Measurements from ENCODE around the gene HYAL4. TPM values are rescaled to one million over a fixed set of nuclear protein-coding genes. Genes with fewer than 3 reads are reported as not detected.
"Not testable (repeated sequence)": the region's sequence is repeated elsewhere in the genome, so short reads cannot be mapped to it uniquely, and the experiment has no call there.

The HYAL4 gene
- total and polyA plus RNA-seq, 4 experiments from 2014 or later, result not detected

DNA sequence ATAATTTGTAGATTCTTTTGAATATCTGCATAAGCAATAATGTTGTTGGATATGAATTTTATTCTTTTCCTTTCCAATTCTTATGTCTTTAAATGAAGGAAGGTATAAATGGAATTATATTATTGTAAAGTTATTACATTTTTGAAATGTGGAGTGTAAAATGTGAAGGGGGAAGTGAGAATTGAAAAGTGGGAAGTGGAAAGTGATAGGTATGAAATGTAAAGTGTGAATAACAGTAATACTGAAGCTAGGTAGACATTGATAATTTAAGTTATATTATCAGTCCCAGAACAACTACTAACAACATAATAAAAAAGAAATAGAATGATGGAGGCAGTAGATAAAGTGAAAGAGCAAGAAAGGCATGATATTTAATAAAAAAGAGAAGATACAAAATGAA lies 39.7 kb upstream of the HYAL4 start:
- no peak for DNase-seq
- Histone ChIP-seq H3K4me1 (ENCODE audit: insufficient read depth, low read length) (no peaks in the 10 kb centered on the region), H3K36me3 (ENCODE audit: insufficient read depth, low read length) (no peaks in the 10 kb centered on the region), H3K4me3 (ENCODE audit: low read length in 2 of 2) (no peak overlapping the region), H3K9me3 (ENCODE audit: control insufficient read depth in 1 of 2, low read length in 2 of 2) (no peaks in the 10 kb centered on the region), H3K27ac (ENCODE audit: low read depth, low read length) (no peak overlapping the region), H3K27me3 (ENCODE audit: insufficient read depth, low read length) (no peaks in the 10 kb centered on the region)
- Mint-ChIP-seq H3K27ac (no peak overlapping the region), H3K36me3 (no peaks in the 10 kb centered on the region), H3K4me1 (no peaks in the 10 kb centered on the region), H3K9me3 (peaks cover 0 to 4% (median 2%) of the 10 kb centered on the region in 8 donors), H3K4me3 (no peak overlapping the region), H3K27me3 (no peaks in the 10 kb centered on the region)
- CTCF ChIA-PET (ENCODE audit: partially characterized antibody), result no interaction called here
- intact Hi-C loops (cut with micrococcal nuclease), result no loop called here
- POLR2A ChIA-PET (ENCODE audit: partially characterized antibody), result no interaction called here

DNA sequence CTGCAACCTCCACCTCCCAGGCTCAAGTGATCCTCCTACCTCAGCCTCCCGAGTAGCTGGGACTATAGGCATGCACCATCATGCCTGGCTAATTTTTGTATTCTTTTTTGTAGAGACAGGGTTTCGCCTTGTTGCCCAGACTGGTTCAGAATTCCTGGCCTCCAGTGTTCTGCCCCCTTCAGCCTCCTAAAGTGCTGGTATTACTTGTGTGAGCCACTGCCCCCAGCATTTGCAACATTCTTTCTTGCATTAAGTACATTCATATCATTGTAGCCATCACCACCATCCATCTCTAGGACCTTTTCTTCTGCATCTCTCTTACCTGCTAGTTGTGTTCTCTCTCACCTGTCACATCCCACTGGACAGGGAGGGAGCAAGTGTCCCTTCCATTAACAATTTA lies 35.5 kb upstream of the HYAL4 start:
- no peaks in the 10 kb centered on the region for H3K27me3 ChIP-seq (ENCODE audit: insufficient read depth, low read length)
- no peaks in the 10 kb centered on the region for H3K9me3 ChIP-seq (ENCODE audit: control insufficient read depth in 1 of 2, low read length in 2 of 2)
- no peak overlapping the region for H3K4me3 Mint-ChIP-seq
- H3K27ac Mint-ChIP-seq, result no peak overlapping the region
- ChIA-PET CTCF (ENCODE audit: partially characterized antibody) (no interaction called here), POLR2A (ENCODE audit: partially characterized antibody) (no interaction called here)
- no peak overlapping the region for H3K27ac ChIP-seq (ENCODE audit: low read depth, low read length)
- H3K4me1 Mint-ChIP-seq, result no peaks in the 10 kb centered on the region
- H3K36me3 Mint-ChIP-seq, result no peaks in the 10 kb centered on the region
- peaks cover 0 to 9% (median 3%) of the 10 kb centered on the region in 8 donors for H3K9me3 Mint-ChIP-seq
- H3K36me3 ChIP-seq (ENCODE audit: insufficient read depth, low read length), result no peaks in the 10 kb centered on the region
- no peak overlapping the region for H3K4me3 ChIP-seq (ENCODE audit: low read length in 2 of 2)
- H3K27me3 Mint-ChIP-seq, result peaks cover 0 to 2% of the 10 kb centered on the region in 2 donors
- H3K4me1 ChIP-seq (ENCODE audit: insufficient read depth, low read length), result no peaks in the 10 kb centered on the region
- DNase-seq, result no peak
- intact Hi-C loops (cut with micrococcal nuclease), result no loop called here

DNA sequence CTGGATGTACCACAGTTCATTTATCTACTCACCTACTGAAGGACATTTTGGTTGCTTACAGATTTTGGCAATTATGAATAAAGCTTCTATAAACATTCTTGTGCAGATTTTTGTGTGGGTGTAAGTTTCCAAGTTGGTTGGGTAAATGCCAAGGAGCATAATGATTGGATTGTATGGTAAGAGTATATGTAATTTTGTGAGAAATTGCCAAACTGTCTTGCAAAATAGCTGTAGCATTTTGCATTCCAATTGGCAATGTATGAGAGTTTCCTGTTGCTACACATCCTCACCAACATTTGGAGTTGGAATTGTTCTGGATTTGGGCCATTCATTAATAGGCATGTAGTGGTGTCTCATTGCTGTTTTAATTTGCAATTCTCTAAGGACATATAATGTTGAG lies 33.9 kb upstream of the HYAL4 start:
- Mint-ChIP-seq H3K4me3 (no peak overlapping the region), H3K27ac (no peak overlapping the region), H3K27me3 (peaks cover 0 to 2% of the 10 kb centered on the region in 2 donors), H3K4me1 (no peaks in the 10 kb centered on the region), H3K9me3 (peaks cover 0 to 9% (median 3%) of the 10 kb centered on the region in 8 donors), H3K36me3 (no peaks in the 10 kb centered on the region)
- CTCF ChIA-PET (ENCODE audit: partially characterized antibody), result no interaction called here
- H3K36me3 ChIP-seq (ENCODE audit: insufficient read depth, low read length), result no peaks in the 10 kb centered on the region
- intact Hi-C loops (cut with micrococcal nuclease), result no loop called here
- H3K27me3 ChIP-seq (ENCODE audit: insufficient read depth, low read length), result no peaks in the 10 kb centered on the region
- H3K9me3 ChIP-seq (ENCODE audit: control insufficient read depth in 1 of 2, low read length in 2 of 2), result no peaks in the 10 kb centered on the region
- DNase-seq, result no peak
- no peak overlapping the region for H3K4me3 ChIP-seq (ENCODE audit: low read length in 2 of 2)
- no peak overlapping the region for H3K27ac ChIP-seq (ENCODE audit: low read depth, low read length)
- POLR2A ChIA-PET (ENCODE audit: partially characterized antibody), result no interaction called here
- no peaks in the 10 kb centered on the region for H3K4me1 ChIP-seq (ENCODE audit: insufficient read depth, low read length)

DNA sequence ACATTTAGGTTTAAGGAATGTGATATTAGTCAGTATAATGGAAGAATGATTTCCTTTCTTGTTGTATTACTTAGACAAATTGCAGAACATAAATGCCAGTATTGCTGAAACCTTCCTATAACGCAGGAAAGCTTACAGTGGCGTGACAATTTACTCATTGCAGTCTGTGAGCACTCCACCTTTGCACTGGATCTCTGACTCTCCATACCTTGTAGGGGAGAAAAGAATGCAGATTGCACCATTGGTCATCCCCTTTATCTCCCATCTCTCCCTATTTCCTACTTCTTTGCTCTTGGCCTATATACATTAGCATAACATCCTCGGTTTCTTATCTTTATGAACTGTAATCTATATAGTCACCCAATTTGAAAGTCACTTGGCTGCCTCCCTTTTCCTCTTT lies 28.1 kb upstream of the HYAL4 start:
- H3K27me3 ChIP-seq (ENCODE audit: insufficient read depth, low read length), result no peaks in the 10 kb centered on the region
- peaks cover 0 to 1% of the 10 kb centered on the region in 2 donors for H3K27me3 Mint-ChIP-seq
- no peaks in the 10 kb centered on the region for H3K9me3 ChIP-seq (ENCODE audit: control insufficient read depth in 1 of 2, low read length in 2 of 2)
- H3K36me3 Mint-ChIP-seq, result no peaks in the 10 kb centered on the region
- POLR2A ChIA-PET (ENCODE audit: partially characterized antibody), result no interaction called here
- intact Hi-C loops (cut with micrococcal nuclease), result no loop called here
- H3K27ac ChIP-seq (ENCODE audit: low read depth, low read length), result no peak overlapping the region
- H3K9me3 Mint-ChIP-seq, result no peaks in the 10 kb centered on the region
- no peak for DNase-seq
- no peaks in the 10 kb centered on the region for H3K36me3 ChIP-seq (ENCODE audit: insufficient read depth, low read length)
- H3K4me1 ChIP-seq (ENCODE audit: insufficient read depth, low read length), result no peaks in the 10 kb centered on the region
- no peak overlapping the region for H3K27ac Mint-ChIP-seq
- CTCF ChIA-PET (ENCODE audit: partially characterized antibody), result no interaction called here
- H3K4me3 ChIP-seq (ENCODE audit: low read length in 2 of 2), result no peak overlapping the region
- H3K4me3 Mint-ChIP-seq, result no peak overlapping the region
- H3K4me1 Mint-ChIP-seq, result no peaks in the 10 kb centered on the region

DNA sequence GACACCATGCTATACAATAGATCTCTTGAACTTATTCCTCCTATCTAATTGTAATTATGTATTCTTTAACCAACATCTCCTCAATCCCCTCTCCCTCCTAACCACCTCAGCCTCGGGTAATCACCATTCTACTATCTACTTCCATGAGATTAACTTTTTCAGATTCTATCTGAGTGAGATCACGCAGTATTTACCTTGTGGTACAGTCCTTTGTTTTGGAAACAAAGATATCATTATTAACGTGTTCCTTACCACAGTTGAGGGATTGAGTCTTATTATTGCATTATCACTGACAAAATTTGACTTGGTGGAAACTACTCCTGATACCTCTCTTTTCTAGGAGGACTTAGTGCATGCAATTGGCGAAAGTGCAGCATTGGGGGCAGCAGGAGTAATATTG lies 26.0 kb upstream of the HYAL4 start:
- ChIA-PET CTCF (ENCODE audit: partially characterized antibody) (no interaction called here), POLR2A (ENCODE audit: partially characterized antibody) (no interaction called here)
- Mint-ChIP-seq H3K4me1 (peaks cover 0 to under 1% (median 0%) of the 10 kb centered on the region in 4 donors), H3K9me3 (no peaks in the 10 kb centered on the region), H3K27me3 (peaks cover 0 to 1% of the 10 kb centered on the region in 2 donors), H3K36me3 (no peaks in the 10 kb centered on the region), H3K27ac (no peak overlapping the region), H3K4me3 (no peak overlapping the region)
- Histone ChIP-seq H3K4me1 (ENCODE audit: insufficient read depth, low read length) (peaks cover under 1% of the 10 kb centered on the region), H3K4me3 (ENCODE audit: low read length in 2 of 2) (no peak overlapping the region), H3K36me3 (ENCODE audit: insufficient read depth, low read length) (no peaks in the 10 kb centered on the region), H3K27me3 (ENCODE audit: insufficient read depth, low read length) (no peaks in the 10 kb centered on the region), H3K27ac (ENCODE audit: low read depth, low read length) (no peak overlapping the region), H3K9me3 (ENCODE audit: control insufficient read depth in 1 of 2, low read length in 2 of 2) (no peaks in the 10 kb centered on the region)
- DNase-seq, result no peak
- intact Hi-C loops (cut with micrococcal nuclease), result no loop called here

DNA sequence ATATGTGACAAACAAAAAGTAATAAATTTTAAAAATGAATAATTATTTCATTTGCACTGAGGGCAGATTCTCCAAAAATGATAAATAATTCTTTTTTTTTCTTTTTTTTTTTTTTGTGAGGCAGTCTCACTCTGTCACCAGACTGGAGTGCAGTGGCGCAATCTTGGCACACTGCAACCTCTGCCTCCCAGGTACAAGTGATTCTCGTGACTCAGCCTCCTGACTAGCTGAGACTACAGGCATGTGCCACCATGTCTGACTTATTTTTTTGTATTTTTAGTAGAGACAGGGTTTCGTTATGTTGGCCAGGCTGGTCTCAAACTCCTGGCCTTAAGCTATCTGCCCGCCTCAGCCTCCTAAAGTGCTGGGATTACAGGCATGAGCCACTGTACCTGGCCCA lies 25.2 kb upstream of the HYAL4 start:
- H3K36me3 ChIP-seq (ENCODE audit: insufficient read depth, low read length); H3K4me3 Mint-ChIP-seq; H3K4me1 ChIP-seq (ENCODE audit: insufficient read depth, low read length); POLR2A ChIA-PET (ENCODE audit: partially characterized antibody); H3K27me3 Mint-ChIP-seq; H3K4me1 Mint-ChIP-seq; H3K36me3 Mint-ChIP-seq; CTCF ChIA-PET (ENCODE audit: partially characterized antibody); intact Hi-C loops (cut with micrococcal nuclease); H3K27ac ChIP-seq (ENCODE audit: low read depth, low read length); H3K27me3 ChIP-seq (ENCODE audit: insufficient read depth, low read length); H3K4me3 ChIP-seq (ENCODE audit: low read length in 2 of 2); DNase-seq; H3K9me3 ChIP-seq (ENCODE audit: control insufficient read depth in 1 of 2, low read length in 2 of 2); H3K27ac Mint-ChIP-seq; H3K9me3 Mint-ChIP-seq: not testable (repeated sequence)

DNA sequence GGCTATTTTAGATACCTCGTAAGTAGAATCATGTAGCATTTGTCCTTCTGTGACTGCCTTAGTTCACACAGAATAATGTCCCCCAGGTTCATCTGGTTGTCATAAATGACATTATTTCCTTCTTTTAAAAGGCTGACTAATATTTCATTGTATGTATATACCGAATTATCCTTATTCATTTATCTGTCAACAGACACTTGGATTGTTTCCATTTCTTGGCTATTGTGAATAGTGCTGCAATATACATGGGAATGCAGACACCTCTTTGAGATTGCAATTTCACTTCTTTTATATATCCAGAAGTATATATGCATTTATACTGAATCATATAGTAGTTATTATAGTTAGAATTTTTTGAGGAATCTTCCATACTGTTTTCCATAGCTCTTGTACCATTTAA lies 24.1 kb upstream of the HYAL4 start:
- DNase-seq, result no peak
- H3K4me1 ChIP-seq (ENCODE audit: insufficient read depth, low read length), result peaks cover 7% of the 10 kb centered on the region
- Mint-ChIP-seq H3K9me3 (no peaks in the 10 kb centered on the region), H3K27ac (no peak overlapping the region), H3K36me3 (no peaks in the 10 kb centered on the region), H3K27me3 (peaks cover 0 to 1% of the 10 kb centered on the region in 2 donors), H3K4me3 (no peak overlapping the region), H3K4me1 (peaks cover 6 to 11% (median 6%) of the 10 kb centered on the region in 4 donors)
- no peak overlapping the region for H3K27ac ChIP-seq (ENCODE audit: low read depth, low read length)
- H3K9me3 ChIP-seq (ENCODE audit: control insufficient read depth in 1 of 2, low read length in 2 of 2), result no peaks in the 10 kb centered on the region
- no peak overlapping the region for H3K4me3 ChIP-seq (ENCODE audit: low read length in 2 of 2)
- no peaks in the 10 kb centered on the region for H3K36me3 ChIP-seq (ENCODE audit: insufficient read depth, low read length)
- H3K27me3 ChIP-seq (ENCODE audit: insufficient read depth, low read length), result no peaks in the 10 kb centered on the region
- CTCF ChIA-PET (ENCODE audit: partially characterized antibody), result no interaction called here
- intact Hi-C loops (cut with micrococcal nuclease), result no loop called here
- POLR2A ChIA-PET (ENCODE audit: partially characterized antibody), result no interaction called here

DNA sequence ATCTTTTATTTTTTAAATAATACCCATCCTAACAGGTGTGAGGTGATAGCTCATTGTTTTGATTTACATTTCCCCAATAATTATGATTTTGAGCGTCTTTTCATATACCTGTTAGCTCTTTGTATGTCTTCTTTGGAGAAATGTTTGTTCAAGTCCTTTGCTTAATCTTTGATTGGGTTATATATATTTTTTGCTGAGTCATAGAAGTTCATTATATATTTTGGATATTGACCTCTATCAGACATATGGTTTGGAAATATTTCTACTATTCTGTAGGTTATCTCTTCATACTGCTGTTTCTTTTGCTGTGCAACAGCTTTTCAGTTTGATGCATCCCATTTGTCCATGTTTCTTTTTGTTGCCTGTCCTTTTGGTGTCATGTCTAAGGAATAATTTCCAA lies 23.6 kb upstream of the HYAL4 start:
- CTCF ChIA-PET (ENCODE audit: partially characterized antibody), result no interaction called here
- H3K9me3 Mint-ChIP-seq, result no peaks in the 10 kb centered on the region

More for the DNA sequence above, 23.6 kb upstream of the HYAL4 start:
- H3K4me1 ChIP-seq (ENCODE audit: insufficient read depth, low read length), result peaks cover 7% of the 10 kb centered on the region
- peaks cover 6 to 11% (median 6%) of the 10 kb centered on the region in 4 donors for H3K4me1 Mint-ChIP-seq
- no peaks in the 10 kb centered on the region for H3K9me3 ChIP-seq (ENCODE audit: control insufficient read depth in 1 of 2, low read length in 2 of 2)
- POLR2A ChIA-PET (ENCODE audit: partially characterized antibody), result no interaction called here
- no peaks in the 10 kb centered on the region for H3K27me3 ChIP-seq (ENCODE audit: insufficient read depth, low read length)
- peaks cover 0 to 1% of the 10 kb centered on the region in 2 donors for H3K27me3 Mint-ChIP-seq
- DNase-seq, result no peak
- intact Hi-C loops (cut with micrococcal nuclease), result no loop called here
- H3K36me3 Mint-ChIP-seq, result no peaks in the 10 kb centered on the region
- H3K4me3 ChIP-seq (ENCODE audit: low read length in 2 of 2), result no peak overlapping the region
- no peak overlapping the region for H3K27ac Mint-ChIP-seq
- H3K27ac ChIP-seq (ENCODE audit: low read depth, low read length), result no peak overlapping the region
- H3K4me3 Mint-ChIP-seq, result no peak overlapping the region
- no peaks in the 10 kb centered on the region for H3K36me3 ChIP-seq (ENCODE audit: insufficient read depth, low read length)

Data from CD4-positive, alpha-beta memory T cell (primary cell).